T-helper 2 cell treated with Interferon-gamma antibody and Interleukin-4, amounts not matched to agents 5 μg/mL and 100 μg/mL, for 36 hours (primary cell): ENCODE results near the gene TLR3.

ENCODE experiments used
- DNase-seq: peaks from one replicate; pipeline ENCODE4 v3.0.0; 2021; ENCODE audit warnings: low spot score
- H3K27ac Mint-ChIP-seq: one replicate; pipeline ENCODE4 v1.8.0; 2021; ENCODE audit warnings: mild to moderate bottlenecking, mixed read lengths
- H3K27me3 Mint-ChIP-seq: one replicate; pipeline ENCODE4 v1.8.0; 2021; ENCODE audit warnings: low read depth, mixed read lengths
- H3K36me3 Mint-ChIP-seq: one replicate; pipeline ENCODE4 v1.8.0; 2021; ENCODE audit warnings: low read depth, mixed read lengths
- H3K4me1 Mint-ChIP-seq: one replicate; pipeline ENCODE4 v1.8.0; 2021; ENCODE audit warnings: low read depth, mixed read lengths
- H3K4me3 Mint-ChIP-seq: one replicate; pipeline ENCODE4 v1.8.0; 2022; ENCODE audit warnings: mild to moderate bottlenecking, moderate library complexity, mixed read lengths
- H3K9me3 Mint-ChIP-seq: one replicate; pipeline ENCODE4 v1.8.0; 2021; ENCODE audit warnings: mixed read lengths

Gene TLR3

DNA sequence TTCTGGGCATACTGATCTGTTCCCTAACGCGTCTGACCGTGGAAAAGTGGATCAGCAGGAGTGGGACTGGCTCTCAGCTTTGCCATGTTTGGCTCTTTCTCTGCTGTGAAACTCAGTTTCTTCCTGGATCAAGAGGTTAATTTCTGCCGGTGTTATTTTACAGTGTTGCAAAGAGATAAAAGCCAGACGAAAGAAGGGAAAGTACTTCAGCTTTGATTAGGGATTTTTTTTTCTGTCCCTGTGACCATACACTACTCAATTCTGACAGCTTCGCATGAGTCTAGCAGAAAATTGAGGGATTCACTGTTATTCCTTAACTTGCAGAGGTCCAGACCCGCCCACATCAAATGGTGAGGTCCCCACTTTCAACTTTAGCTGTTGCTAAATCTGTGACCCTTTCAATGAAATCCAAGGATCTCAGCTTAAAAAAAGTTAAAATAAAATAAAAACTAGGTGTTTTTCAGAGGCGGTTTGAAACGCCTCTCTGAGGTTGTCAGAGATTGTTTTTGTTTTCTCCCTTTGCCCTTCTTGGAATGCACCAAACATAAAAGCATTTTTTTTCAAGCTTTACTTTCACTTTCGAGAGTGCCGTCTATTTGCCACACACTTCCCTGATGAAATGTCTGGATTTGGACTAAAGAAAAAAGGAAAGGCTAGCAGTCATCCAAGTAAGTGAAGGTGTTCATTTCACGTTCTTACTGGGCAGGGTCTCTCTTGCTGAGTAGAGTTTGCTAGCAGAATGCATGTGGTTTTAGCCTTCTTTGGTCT lies at the start of gene TLR3:
TLR3 (plus strand) TSS at position 576 of the 768 bp plus-strand sequence. CDS start 7,464 bp downstream, outside the sequence.
- H3K27ac Mint-ChIP-seq, result no peak within 1 kb of the TSS
- H3K27me3 Mint-ChIP-seq, result peaks cover 29% of the 10 kb centered on the region
- DNase-seq, result no peak
- no peaks in the 10 kb centered on the region for H3K9me3 Mint-ChIP-seq
- peaks cover 11% of the 10 kb centered on the region for H3K4me1 Mint-ChIP-seq
- no peaks in the 10 kb centered on the region for H3K36me3 Mint-ChIP-seq
- H3K4me3 Mint-ChIP-seq, result peak within 1 kb of the TSS; percentile 48

DNA sequence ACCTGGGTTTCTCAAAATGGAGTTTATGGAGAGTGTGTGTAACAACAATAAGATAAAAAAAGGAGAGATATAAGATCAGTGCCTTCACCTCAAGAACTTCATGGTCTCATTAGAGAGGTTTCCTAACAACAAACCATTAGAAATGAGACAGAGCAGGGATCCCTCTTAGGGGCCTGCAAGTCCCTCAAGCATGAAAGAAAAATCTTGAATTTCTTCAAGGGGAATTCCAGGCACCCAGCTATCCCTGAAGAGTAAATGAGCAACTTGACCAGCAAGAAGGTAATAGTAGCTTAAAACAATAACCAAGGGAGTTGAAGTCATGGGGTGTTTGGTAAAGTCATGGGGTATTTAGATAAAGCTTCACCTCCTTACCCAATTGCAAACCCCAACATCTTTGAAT lies 49.7 kb upstream of the TLR3 start:
- no peaks in the 10 kb centered on the region for H3K4me1 Mint-ChIP-seq
- H3K27me3 Mint-ChIP-seq, result peaks cover 2% of the 10 kb centered on the region
- no peak overlapping the region for H3K27ac Mint-ChIP-seq
- no peak for DNase-seq
- no peak overlapping the region for H3K4me3 Mint-ChIP-seq
- H3K9me3 Mint-ChIP-seq, result no peaks in the 10 kb centered on the region
- H3K36me3 Mint-ChIP-seq, result no peaks in the 10 kb centered on the region

DNA sequence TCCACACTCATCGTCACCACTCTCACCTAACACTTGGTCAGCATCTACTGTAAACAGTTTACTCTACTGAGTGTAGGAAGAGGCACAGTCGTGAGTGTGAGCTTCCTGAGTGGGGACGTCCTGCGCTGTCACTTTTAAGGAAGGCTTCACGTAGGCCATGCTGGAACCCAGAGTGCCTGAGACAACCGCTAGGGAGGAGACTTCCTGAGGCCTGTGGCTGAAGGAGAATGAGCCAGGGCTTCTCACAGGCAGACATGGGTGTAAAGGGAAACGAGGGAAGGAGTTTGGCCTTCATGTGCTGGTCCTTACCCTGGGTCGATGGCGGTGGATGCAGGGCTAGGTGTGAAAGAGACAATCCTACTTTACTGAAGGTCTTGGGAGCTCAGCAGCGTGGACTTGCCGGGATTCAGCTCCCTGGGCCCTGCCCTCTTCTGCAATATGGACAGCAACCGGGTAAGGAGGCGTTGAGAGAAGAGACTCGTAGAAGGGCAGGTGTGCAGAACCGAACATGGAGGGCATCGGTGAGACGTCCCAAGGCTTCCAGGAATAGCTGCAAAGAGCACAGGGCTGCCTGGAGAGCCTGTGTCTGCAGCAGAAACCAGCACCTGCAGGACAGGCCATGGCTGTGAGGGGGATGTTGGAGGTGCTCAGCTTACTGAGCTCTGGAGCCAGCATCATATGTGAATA lies 48.7 kb upstream of the TLR3 start:
- Mint-ChIP-seq H3K27me3 (peaks cover 2% of the 10 kb centered on the region), H3K9me3 (no peaks in the 10 kb centered on the region), H3K4me3 (no peak overlapping the region), H3K36me3 (no peaks in the 10 kb centered on the region), H3K4me1 (no peaks in the 10 kb centered on the region), H3K27ac (no peak overlapping the region)
- DNase-seq, result no peak

GRCh38 chr4:186020793-186021407 lies 48.1 kb upstream of the TLR3 start:
- no peaks in the 10 kb centered on the region for H3K36me3 Mint-ChIP-seq
- H3K9me3 Mint-ChIP-seq, result no peaks in the 10 kb centered on the region
- no peak overlapping the region for H3K27ac Mint-ChIP-seq
- no peak for DNase-seq
- no peak overlapping the region for H3K4me3 Mint-ChIP-seq
- H3K27me3 Mint-ChIP-seq, result peaks cover 2% of the 10 kb centered on the region
- no peaks in the 10 kb centered on the region for H3K4me1 Mint-ChIP-seq

GRCh38 chr4:186021461-186022167 lies 47.3 kb upstream of the TLR3 start:
- no peaks in the 10 kb centered on the region for H3K36me3 Mint-ChIP-seq
- H3K27ac Mint-ChIP-seq, result no peak overlapping the region
- no peak for DNase-seq
- H3K9me3 Mint-ChIP-seq, result no peaks in the 10 kb centered on the region
- H3K27me3 Mint-ChIP-seq, result peaks cover 2% of the 10 kb centered on the region
- no peaks in the 10 kb centered on the region for H3K4me1 Mint-ChIP-seq
- H3K4me3 Mint-ChIP-seq, result no peak overlapping the region

- DNase-seq, result no peak
- Mint-ChIP-seq H3K9me3 (no peaks in the 10 kb centered on the region), H3K36me3 (no peaks in the 10 kb centered on the region), H3K27ac (no peak overlapping the region), H3K27me3 (peaks cover 2% of the 10 kb centered on the region), H3K4me1 (no peaks in the 10 kb centered on the region), H3K4me3 (no peak overlapping the region)
Observed at GRCh38 chr4:186023975-186024374, 45.0 kb upstream of the TLR3 start.

GRCh38 chr4:186024637-186025407 lies 44.1 kb upstream of the TLR3 start:
- Mint-ChIP-seq H3K27me3 (no peaks in the 10 kb centered on the region), H3K36me3 (no peaks in the 10 kb centered on the region), H3K27ac (no peak overlapping the region), H3K9me3 (no peaks in the 10 kb centered on the region), H3K4me1 (no peaks in the 10 kb centered on the region), H3K4me3 (no peak overlapping the region)
- DNase-seq, result no peak

GRCh38 chr4:186025408-186025690 lies 43.6 kb upstream of the TLR3 start:
- H3K36me3 Mint-ChIP-seq, result no peaks in the 10 kb centered on the region
- H3K9me3 Mint-ChIP-seq, result no peaks in the 10 kb centered on the region
- H3K4me3 Mint-ChIP-seq, result no peak overlapping the region
- no peak for DNase-seq
- H3K27me3 Mint-ChIP-seq, result peaks cover 3% of the 10 kb centered on the region
- H3K27ac Mint-ChIP-seq, result no peak overlapping the region
- no peaks in the 10 kb centered on the region for H3K4me1 Mint-ChIP-seq

GRCh38 chr4:186027405-186027804 lies 41.6 kb upstream of the TLR3 start:
- Mint-ChIP-seq H3K4me1 (no peaks in the 10 kb centered on the region), H3K27ac (no peak overlapping the region), H3K4me3 (no peak overlapping the region), H3K36me3 (no peaks in the 10 kb centered on the region), H3K9me3 (no peaks in the 10 kb centered on the region), H3K27me3 (peaks cover 3% of the 10 kb centered on the region)
- no peak for DNase-seq

DNA sequence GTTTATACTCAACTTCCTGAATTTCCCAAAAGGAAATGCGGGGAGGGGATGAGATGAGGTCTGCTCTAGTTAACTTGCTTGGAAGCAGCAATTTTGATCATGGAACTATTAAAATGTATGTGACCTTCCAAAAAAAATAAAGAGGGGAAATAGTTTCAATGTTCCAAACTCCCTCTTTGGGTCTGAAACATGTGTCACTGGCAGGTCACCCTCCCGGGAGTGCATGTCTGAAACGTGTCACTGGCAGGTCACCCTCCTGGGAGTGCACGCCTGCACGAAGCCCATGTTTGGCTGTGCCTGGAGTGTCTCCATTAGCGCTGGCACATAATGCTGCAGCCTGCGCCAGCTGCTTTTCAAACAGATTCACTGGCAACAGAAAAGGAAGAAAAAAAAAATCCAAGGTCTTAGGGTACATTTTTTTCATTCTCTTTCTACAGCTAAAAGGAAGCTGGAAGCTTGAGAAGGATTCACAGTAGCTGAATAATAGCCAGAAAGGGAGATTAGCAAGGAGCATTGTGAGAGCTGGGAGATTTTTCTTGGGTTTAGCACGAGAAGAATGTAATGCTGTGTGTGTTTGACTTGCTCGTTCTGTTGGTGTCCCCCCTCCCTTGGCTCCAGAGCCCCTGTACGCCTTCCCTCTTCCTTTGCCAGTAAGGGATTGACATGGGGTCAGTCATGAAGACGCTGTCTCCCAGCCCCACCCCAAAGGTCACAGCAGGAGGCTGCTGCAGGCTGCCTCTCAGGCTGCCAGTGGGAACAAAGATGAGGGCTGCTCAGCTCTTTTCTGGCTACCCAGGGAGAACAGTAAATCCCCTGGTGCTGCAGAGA lies 39.2 kb upstream of the TLR3 start:
- Mint-ChIP-seq H3K4me1 (no peaks in the 10 kb centered on the region), H3K27ac (no peak overlapping the region), H3K4me3 (no peak overlapping the region), H3K9me3 (no peaks in the 10 kb centered on the region), H3K27me3 (peaks cover 3% of the 10 kb centered on the region), H3K36me3 (no peaks in the 10 kb centered on the region)
- no peak for DNase-seq

DNA sequence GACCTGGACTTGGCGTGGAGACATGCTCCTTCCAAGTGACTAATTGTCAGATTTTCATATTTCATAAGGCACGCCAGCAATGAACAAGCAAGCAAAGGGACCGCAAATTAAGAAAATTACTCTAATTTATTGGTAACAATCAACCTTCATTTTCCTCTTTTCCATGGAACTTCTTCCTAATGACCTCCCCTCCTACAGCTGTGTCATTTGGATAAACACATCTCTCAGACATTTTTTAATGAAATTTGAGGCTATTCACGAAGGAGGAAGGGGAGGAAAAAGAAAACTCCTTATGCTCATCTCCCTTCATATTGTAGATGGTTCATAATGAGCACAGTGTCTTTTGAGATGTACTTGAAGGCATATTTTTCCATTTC lies 38.6 kb upstream of the TLR3 start:
- DNase-seq, result no peak
- Mint-ChIP-seq H3K36me3 (no peaks in the 10 kb centered on the region), H3K4me3 (no peak overlapping the region), H3K4me1 (no peaks in the 10 kb centered on the region), H3K9me3 (no peaks in the 10 kb centered on the region), H3K27me3 (peaks cover 3% of the 10 kb centered on the region), H3K27ac (no peak overlapping the region)

- Mint-ChIP-seq H3K27me3 (peaks cover 3% of the 10 kb centered on the region), H3K4me1 (no peaks in the 10 kb centered on the region), H3K36me3 (no peaks in the 10 kb centered on the region), H3K9me3 (no peaks in the 10 kb centered on the region), H3K27ac (no peak overlapping the region), H3K4me3 (no peak overlapping the region)
- no peak for DNase-seq
Observed at GRCh38 chr4:186030795-186031194, 38.2 kb upstream of the TLR3 start.

DNA sequence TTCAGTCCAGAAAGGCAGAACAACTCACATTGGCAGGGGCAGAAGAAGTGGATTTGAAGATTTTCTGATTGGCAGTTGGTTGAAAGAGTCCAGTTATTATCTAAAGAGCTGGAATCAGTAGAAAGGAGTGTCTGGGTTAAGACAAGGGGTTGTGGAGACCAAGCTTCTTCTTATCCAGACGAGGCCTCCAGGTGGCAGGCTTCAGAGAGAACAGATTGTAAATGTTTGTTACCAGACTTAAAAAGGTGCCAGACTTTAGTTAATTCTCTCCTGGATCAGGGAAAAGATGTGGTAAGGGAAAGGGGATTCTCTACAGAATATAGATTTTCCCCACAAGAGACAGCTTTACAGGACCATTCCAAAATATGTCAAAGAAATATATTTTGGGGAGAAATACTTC lies 36.7 kb upstream of the TLR3 start:
- Mint-ChIP-seq H3K4me1 (no peaks in the 10 kb centered on the region), H3K27ac (no peak overlapping the region), H3K9me3 (no peaks in the 10 kb centered on the region), H3K27me3 (peaks cover 10% of the 10 kb centered on the region), H3K4me3 (no peak overlapping the region), H3K36me3 (no peaks in the 10 kb centered on the region)
- no peak for DNase-seq
